Osteocyte (in vitro differentiated cells): ENCODE results near the gene CLTCL1. TPM values are rescaled to one million over a fixed set of nuclear protein-coding genes. Genes with fewer than 3 reads are reported as not detected.

Experiments used
- DNase-seq: peaks from one replicate; pipeline ENCODE4 v3.0.0; 2021; ENCODE audit warnings: mixed read lengths; ENCODE audit not compliant: unreplicated experiment; ENCODE audit errors: extremely low spot score
- H3K27ac Mint-ChIP-seq: one replicate; pipeline ENCODE4 v1.8.0; 2021; ENCODE audit warnings: mild to moderate bottlenecking, mixed read lengths; ENCODE audit not compliant: unreplicated experiment
- H3K27me3 Mint-ChIP-seq: one replicate; pipeline ENCODE4 v1.8.0; 2021; ENCODE audit warnings: mixed read lengths; ENCODE audit not compliant: unreplicated experiment
- H3K36me3 Mint-ChIP-seq: one replicate; pipeline ENCODE4 v1.8.0; 2021; ENCODE audit warnings: mixed read lengths; ENCODE audit not compliant: unreplicated experiment
- H3K4me1 Mint-ChIP-seq: one replicate; pipeline ENCODE4 v1.8.0; 2021; ENCODE audit warnings: mixed read lengths; ENCODE audit not compliant: unreplicated experiment
- H3K4me3 Mint-ChIP-seq: one replicate; pipeline ENCODE4 v1.8.0; 2021; ENCODE audit warnings: mild to moderate bottlenecking, moderate library complexity, mixed read lengths; ENCODE audit not compliant: unreplicated experiment
- H3K9me3 Mint-ChIP-seq: one replicate; pipeline ENCODE4 v1.8.0; 2021; ENCODE audit warnings: mixed read lengths; ENCODE audit not compliant: unreplicated experiment
- CTCF ChIP-seq: fragments of 200-600 bp; sonication (generic); IDR thresholded peaks from 2 replicates; pipeline ENCODE4 v1.5.0; 2021; ENCODE audit warnings: antibody characterized with exemption, mild to moderate bottlenecking, moderate library complexity
- total RNA-seq: library from RNA; stranded (reverse); gene quantifications from 2 replicates; pipeline ENCODE4 v1.2.1, GENCODE V29; 2021

Gene CLTCL1
- total RNA-seq, 1 donor from 2014 or later = 10.1 TPM

GRCh38 chr22:19277785-19278184, 13.7 kb downstream of the CLTCL1 start:
- peaks cover 5% of the 10 kb centered on the region for H3K4me1 Mint-ChIP-seq

GRCh38 chr22:19275919-19276600, 15.5 kb downstream of the CLTCL1 start:
- no peak overlapping the region for H3K27ac Mint-ChIP-seq
- no peaks in the 10 kb centered on the region for H3K9me3 Mint-ChIP-seq
- H3K4me3 Mint-ChIP-seq = no peak overlapping the region
- peaks cover 2% of the 10 kb centered on the region for H3K36me3 Mint-ChIP-seq
- TF ChIP-seq CTCF = no peak
- DNase-seq = peak; percentile 25
- no peaks in the 10 kb centered on the region for H3K27me3 Mint-ChIP-seq
- peaks cover 5% of the 10 kb centered on the region for H3K4me1 Mint-ChIP-seq

More at GRCh38 chr22:19277785-19278184, 13.7 kb downstream of the CLTCL1 start:
- no peaks in the 10 kb centered on the region for H3K27me3 Mint-ChIP-seq
- H3K36me3 Mint-ChIP-seq = peaks cover 2% of the 10 kb centered on the region
- H3K9me3 Mint-ChIP-seq = no peaks in the 10 kb centered on the region
- peak; percentile 10 for DNase-seq
- no peak for TF ChIP-seq CTCF
- H3K27ac Mint-ChIP-seq = no peak overlapping the region
- no peak overlapping the region for H3K4me3 Mint-ChIP-seq

GRCh38 chr22:19275513-19275912, 16.0 kb downstream of the CLTCL1 start:
- no peak overlapping the region for H3K4me3 Mint-ChIP-seq
- H3K27ac Mint-ChIP-seq = no peak overlapping the region
- H3K27me3 Mint-ChIP-seq = no peaks in the 10 kb centered on the region

GRCh38 chr22:19275104-19275503, 16.4 kb downstream of the CLTCL1 start:
- no peak for TF ChIP-seq CTCF
- no peak overlapping the region for H3K27ac Mint-ChIP-seq
- no peaks in the 10 kb centered on the region for H3K27me3 Mint-ChIP-seq
- no peak overlapping the region for H3K4me3 Mint-ChIP-seq
- no peaks in the 10 kb centered on the region for H3K9me3 Mint-ChIP-seq
- DNase-seq = peak; percentile 42
- H3K4me1 Mint-ChIP-seq = peaks cover 5% of the 10 kb centered on the region
- peaks cover 7% of the 10 kb centered on the region for H3K36me3 Mint-ChIP-seq

More at GRCh38 chr22:19275513-19275912, 16.0 kb downstream of the CLTCL1 start:
- H3K9me3 Mint-ChIP-seq = no peaks in the 10 kb centered on the region
- TF ChIP-seq CTCF = no peak
- H3K4me1 Mint-ChIP-seq = peaks cover 5% of the 10 kb centered on the region
- peaks cover 6% of the 10 kb centered on the region for H3K36me3 Mint-ChIP-seq
- DNase-seq = peak; percentile 42

GRCh38 chr22:19271856-19272535, 19.5 kb downstream of the CLTCL1 start:
- H3K4me1 Mint-ChIP-seq = peaks cover 5% of the 10 kb centered on the region
- H3K4me3 Mint-ChIP-seq = no peak overlapping the region
- H3K36me3 Mint-ChIP-seq = peaks cover 15% of the 10 kb centered on the region
- H3K27me3 Mint-ChIP-seq = no peaks in the 10 kb centered on the region
- no peak for TF ChIP-seq CTCF
- H3K9me3 Mint-ChIP-seq = peaks cover 3% of the 10 kb centered on the region
- H3K27ac Mint-ChIP-seq = no peak overlapping the region
- DNase-seq = peak; percentile 13
